A673 (cell line): ENCODE results near the gene ALDH1L1.

Source experiments
- CTCF ChIP-seq: fragments of 300-800, 200-600 bp; sonication (generic); conservative IDR thresholded peaks from 2 replicates; pipeline ENCODE4 v1.5.1; 2017; ENCODE audit warnings: low read depth, mild to moderate bottlenecking, antibody characterized with exemption, low read length, moderate library complexity, mixed read lengths
- EZH2 ChIP-seq: fragments of 200-600 bp; sonication (generic); IDR thresholded peaks from 2 replicates; pipeline ENCODE4 v1.6.1; 2017; ENCODE audit warnings: borderline replicate concordance, low read depth, mild to moderate bottlenecking, mixed read lengths, antibody characterized with exemption, low read length; ENCODE audit not compliant: poor library complexity, severe bottlenecking

GRCh38 chr3:126180477-126181397 is at the start of gene ALDH1L1:
- TF ChIP-seq CTCF (no peak), EZH2 (no peak)
